ENCODE data around the gene EGFL6. TPM values are rescaled to one million over a fixed set of nuclear protein-coding genes. Genes with fewer than 3 reads are reported as not detected.

EGFL6 gene
- total and polyA plus RNA-seq, 2 of the 13 experiments (the other 11 are each of a cell fraction or from before 2014, with no cell fraction given): not detected

DNA sequence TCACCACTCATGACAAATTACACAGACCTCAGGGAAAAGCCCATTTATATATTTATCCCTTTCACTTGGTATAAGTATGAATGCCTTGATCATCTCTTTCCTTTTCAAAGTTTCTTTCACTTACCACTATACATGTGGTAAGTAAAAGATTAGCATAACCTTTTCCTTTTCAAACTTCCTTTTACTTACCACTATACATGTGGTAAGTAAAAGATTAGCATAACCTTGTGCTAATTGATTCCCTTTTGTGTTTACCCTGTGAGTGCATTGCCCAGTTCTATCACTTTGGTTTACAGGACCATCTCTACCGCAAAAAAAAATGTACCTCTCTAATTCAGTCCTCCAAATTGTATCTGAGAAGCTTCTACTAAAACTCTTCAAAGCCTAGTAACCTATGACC is 50.8 kb downstream of the EGFL6 start (continued):
- no peak for TF ChIP-seq ZNF615 (CRISPR knock-in tag; IDR thresholded peaks at IDR 0.05; ENCODE audit: borderline replicate concordance)
- TF ChIP-seq, protein P1, sequence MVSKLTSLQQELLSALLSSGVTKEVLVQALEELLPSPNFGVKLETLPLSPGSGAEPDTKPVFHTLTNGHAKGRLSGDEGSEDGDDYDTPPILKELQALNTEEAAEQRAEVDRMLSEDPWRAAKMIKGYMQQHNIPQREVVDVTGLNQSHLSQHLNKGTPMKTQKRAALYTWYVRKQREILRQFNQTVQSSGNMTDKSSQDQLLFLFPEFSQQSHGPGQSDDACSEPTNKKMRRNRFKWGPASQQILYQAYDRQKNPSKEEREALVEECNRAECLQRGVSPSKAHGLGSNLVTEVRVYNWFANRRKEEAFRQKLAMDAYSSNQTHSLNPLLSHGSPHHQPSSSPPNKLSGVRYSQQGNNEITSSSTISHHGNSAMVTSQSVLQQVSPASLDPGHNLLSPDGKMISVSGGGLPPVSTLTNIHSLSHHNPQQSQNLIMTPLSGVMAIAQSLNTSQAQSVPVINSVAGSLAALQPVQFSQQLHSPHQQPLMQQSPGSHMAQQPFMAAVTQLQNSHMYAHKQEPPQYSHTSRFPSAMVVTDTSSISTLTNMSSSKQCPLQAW (CRISPR knock-in tag; IDR thresholded peaks at IDR 0.05): no peak
- TF ChIP-seq, protein P2, sequence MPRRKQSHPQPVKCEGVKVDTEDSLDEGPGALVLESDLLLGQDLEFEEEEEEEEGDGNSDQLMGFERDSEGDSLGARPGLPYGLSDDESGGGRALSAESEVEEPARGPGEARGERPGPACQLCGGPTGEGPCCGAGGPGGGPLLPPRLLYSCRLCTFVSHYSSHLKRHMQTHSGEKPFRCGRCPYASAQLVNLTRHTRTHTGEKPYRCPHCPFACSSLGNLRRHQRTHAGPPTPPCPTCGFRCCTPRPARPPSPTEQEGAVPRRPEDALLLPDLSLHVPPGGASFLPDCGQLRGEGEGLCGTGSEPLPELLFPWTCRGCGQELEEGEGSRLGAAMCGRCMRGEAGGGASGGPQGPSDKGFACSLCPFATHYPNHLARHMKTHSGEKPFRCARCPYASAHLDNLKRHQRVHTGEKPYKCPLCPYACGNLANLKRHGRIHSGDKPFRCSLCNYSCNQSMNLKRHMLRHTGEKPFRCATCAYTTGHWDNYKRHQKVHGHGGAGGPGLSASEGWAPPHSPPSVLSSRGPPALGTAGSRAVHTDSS (CRISPR knock-in tag; conservative IDR thresholded peaks at IDR 0.05): no peak
- no peak for TF ChIP-seq JUND (CRISPR knock-in tag; IDR thresholded peaks at IDR 0.05)
- no peak for TF ChIP-seq JUNB (CRISPR knock-in tag; IDR thresholded peaks at IDR 0.05; ENCODE audit: borderline replicate concordance)
- TF ChIP-seq, protein P3, sequence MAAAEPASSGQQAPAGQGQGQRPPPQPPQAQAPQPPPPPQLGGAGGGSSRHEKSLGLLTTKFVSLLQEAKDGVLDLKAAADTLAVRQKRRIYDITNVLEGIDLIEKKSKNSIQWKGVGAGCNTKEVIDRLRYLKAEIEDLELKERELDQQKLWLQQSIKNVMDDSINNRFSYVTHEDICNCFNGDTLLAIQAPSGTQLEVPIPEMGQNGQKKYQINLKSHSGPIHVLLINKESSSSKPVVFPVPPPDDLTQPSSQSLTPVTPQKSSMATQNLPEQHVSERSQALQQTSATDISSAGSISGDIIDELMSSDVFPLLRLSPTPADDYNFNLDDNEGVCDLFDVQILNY (CRISPR knock-in tag; conservative IDR thresholded peaks at IDR 0.05): no peak
- TF ChIP-seq, protein P4, sequence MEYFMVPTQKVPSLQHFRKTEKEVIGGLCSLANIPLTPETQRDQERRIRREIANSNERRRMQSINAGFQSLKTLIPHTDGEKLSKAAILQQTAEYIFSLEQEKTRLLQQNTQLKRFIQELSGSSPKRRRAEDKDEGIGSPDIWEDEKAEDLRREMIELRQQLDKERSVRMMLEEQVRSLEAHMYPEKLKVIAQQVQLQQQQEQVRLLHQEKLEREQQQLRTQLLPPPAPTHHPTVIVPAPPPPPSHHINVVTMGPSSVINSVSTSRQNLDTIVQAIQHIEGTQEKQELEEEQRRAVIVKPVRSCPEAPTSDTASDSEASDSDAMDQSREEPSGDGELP (IDR thresholded peaks at IDR 0.05; ENCODE audit: borderline replicate concordance, low read depth): no peak

DNA sequence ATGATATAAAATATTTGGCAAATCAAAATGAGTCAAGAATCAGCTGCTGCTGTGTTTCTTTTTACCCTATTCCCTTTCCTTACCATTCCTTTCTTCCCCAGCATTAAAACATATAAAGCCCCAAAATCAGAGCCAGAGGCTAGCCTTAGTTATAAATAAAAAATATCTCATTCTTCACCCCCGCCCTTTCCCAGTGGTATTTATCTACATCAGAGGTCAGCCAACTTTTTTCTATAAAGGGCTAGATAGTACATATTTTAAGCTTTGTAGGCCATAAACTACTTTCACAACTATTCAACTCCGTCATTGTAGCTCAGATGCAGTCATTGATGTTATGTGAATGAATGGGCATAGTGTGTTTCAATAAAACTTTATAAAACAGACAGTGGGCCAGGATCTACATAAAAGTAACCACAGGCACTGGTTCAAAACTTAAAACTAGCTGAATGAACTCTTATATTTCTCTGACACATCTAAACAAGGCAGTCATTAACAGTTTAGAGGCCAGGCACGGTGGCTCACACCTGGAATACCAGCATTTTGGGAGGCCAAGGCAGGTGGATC is 53.1 kb downstream of the EGFL6 start:
- H4K20me1 ChIP-seq (ENCODE audit: insufficient read depth, low read length): no peaks in the 10 kb centered on the region
- 0 out of 5 replicates have a peak, but pooled peaks cover 0 to 1% of the 10 kb centered on the region in 2 experiments for H3K27me3 ChIP-seq (ENCODE audit: control insufficient read depth in 1 of 2, insufficient read depth in 2 of 2, low read length in 2 of 2)
- BruUV-seq (replicated peaks): no TSS peak
- ChIA-PET POLR2A (no interaction called here), CTCF (ENCODE audit: low intra/inter-chr PET ratio, low total read pairs) (no interaction called here)
- intact Hi-C loops (cut with micrococcal nuclease; ENCODE audit: unreplicated experiment): no loop called here
- no peaks in the 10 kb centered on the region for H3K4me1 ChIP-seq (ENCODE audit: insufficient read depth, low read length)
- DNase-seq (ENCODE audit: low spot score) (no peak), FAIRE-seq (no peak), ATAC-seq (no peak)
- no peak overlapping the region for H2AFZ ChIP-seq (ENCODE audit: low read length)
- H3K9me3 ChIP-seq (ENCODE audit: low read length): no peaks in the 10 kb centered on the region
- WGBS (ENCODE audit: low lambda C conversion rate): 0% methylated on average over 2 of the region's 3 CpGs
- H3K9ac ChIP-seq (ENCODE audit: insufficient read depth, low read depth, low read length): no peak overlapping the region
- in situ Hi-C loops (cut with HindIII; ENCODE audit: extremely low pct_ligation_motif_present, low pct_unique_long_range_greater_than_20kb): no loop called here
- H3K4me2 ChIP-seq (ENCODE audit: low read depth, low read length): no peak overlapping the region
- no peaks in the 10 kb centered on the region for H3K79me2 ChIP-seq (ENCODE audit: insufficient read depth, low read length)
- no peak overlapping the region for H3K4me3 ChIP-seq (replicated peaks in 1 of 3; ENCODE audit: insufficient read depth in 1 of 3, low read depth in 2 of 3, low read length in 3 of 3)
- H3K36me3 ChIP-seq (replicated peaks in 1 of 2; ENCODE audit: control insufficient read depth in 1 of 2, insufficient read depth in 2 of 2, low read length in 2 of 2): no peaks in the 10 kb centered on the region
- no peak overlapping the region for H3K27ac ChIP-seq (ENCODE audit: extremely low read length, insufficient read depth, low read length)
- TF ChIP-seq NCOA2 (CRISPR knock-in tag; IDR thresholded peaks at IDR 0.05) (no peak), NR3C1 (CRISPR knock-in tag; IDR thresholded peaks at IDR 0.05) (no peak), ZNF878 (CRISPR knock-in tag; IDR thresholded peaks at IDR 0.05) (no peak), ZNF816 (CRISPR knock-in tag; IDR thresholded peaks at IDR 0.05; ENCODE audit: borderline replicate concordance) (no peak)
- TF ChIP-seq, protein P5, sequence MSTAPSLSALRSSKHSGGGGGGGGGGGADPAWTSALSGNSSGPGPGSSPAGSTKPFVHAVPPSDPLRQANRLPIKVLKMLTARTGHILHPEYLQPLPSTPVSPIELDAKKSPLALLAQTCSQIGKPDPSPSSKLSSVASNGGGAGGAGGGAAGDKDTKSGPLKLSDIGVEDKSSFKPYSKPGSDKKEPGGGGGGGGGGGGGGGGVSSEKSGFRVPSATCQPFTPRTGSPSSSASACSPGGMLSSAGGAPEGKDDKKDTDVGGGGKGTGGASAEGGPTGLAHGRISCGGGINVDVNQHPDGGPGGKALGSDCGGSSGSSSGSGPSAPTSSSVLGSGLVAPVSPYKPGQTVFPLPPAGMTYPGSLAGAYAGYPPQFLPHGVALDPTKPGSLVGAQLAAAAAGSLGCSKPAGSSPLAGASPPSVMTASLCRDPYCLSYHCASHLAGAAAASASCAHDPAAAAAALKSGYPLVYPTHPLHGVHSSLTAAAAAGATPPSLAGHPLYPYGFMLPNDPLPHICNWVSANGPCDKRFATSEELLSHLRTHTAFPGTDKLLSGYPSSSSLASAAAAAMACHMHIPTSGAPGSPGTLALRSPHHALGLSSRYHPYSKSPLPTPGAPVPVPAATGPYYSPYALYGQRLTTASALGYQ (CRISPR knock-in tag; IDR thresholded peaks at IDR 0.05): no peak
- TF ChIP-seq, protein P6, sequence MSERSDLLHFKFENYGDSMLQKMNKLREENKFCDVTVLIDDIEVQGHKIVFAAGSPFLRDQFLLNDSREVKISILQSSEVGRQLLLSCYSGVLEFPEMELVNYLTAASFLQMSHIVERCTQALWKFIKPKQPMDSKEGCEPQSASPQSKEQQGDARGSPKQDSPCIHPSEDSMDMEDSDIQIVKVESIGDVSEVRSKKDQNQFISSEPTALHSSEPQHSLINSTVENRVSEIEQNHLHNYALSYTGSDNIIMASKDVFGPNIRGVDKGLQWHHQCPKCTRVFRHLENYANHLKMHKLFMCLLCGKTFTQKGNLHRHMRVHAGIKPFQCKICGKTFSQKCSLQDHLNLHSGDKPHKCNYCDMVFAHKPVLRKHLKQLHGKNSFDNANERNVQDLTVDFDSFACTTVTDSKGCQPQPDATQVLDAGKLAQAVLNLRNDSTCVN (CRISPR knock-in tag; IDR thresholded peaks at IDR 0.05; ENCODE audit: borderline replicate concordance): no peak
